Stimulated activated CD4-positive, alpha-beta T cell treated with anti-CD3 and anti-CD28 coated beads, Interleukin-4, amount 100 ng/mL, for 24 hours (primary cell): Measurements from ENCODE around the gene GALNTL6.

Source experiments
- DNase-seq: peaks from one replicate; pipeline ENCODE4 v3.0.0-alpha.2; 2020

The GALNTL6 gene

GRCh38 chr4:172596206-172596605, 783.0 kb downstream of the GALNTL6 start:
- no peak for DNase-seq

DNA sequence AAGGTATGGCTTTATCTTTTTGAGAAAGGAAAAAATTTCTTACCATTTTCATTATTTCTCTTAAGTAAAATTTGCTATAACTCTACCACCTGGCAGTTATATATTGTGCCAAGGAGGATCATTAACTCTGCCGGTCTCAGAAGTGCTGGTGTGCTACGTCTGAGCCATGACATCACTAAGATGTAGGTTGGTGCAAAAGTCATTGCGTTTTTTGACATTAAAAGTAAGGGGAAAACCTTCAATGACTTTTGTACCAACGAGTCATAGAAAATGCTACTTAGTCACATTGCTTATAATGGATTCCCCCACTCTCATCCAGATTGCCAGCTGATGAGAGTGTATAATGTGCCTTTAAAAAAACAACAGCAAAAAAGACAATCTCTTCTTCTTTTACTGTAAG, 786.4 kb downstream of the GALNTL6 start:
- no peak for DNase-seq

DNA sequence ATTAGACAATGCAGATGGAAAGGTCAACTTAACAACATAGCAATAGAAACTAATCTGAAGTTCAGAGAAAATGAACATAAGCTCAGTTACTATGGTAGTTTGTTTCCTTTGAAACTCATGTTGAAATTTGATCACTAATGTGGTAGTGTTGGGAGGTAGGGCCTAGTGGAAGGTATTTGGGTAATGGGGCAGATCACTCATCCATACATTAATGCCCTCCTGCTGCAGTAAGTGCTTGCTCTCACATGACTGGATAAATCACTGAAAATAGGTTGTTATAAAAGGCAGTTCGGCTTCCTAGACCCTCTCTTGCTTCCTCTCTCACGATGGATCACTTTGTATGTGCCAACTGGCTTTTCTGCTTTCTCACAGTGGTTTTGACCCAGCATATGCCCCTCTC, 788.0 kb downstream of the GALNTL6 start:
- DNase-seq, result no peak

GRCh38 chr4:172619218-172619617, 806.0 kb downstream of the GALNTL6 start:
- DNase-seq, result no peak

DNA sequence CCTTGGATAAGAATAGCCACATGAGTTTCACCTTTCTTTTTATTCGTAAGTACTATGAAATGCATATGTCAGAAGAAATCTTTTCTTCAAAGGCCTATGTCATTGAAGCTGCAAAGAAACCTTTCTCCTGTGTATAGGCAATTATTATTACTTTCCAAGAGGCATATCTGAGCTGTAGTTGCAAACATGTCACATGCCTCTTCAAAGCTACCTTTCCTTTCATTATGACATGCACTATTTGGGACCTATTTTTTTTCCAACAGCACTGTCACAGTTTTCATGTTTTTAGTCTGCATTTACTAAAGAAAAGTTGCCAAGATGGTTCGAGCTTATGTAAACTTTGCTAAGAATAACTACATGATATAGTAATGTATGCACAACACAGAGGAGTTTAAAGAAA, 806.6 kb downstream of the GALNTL6 start:
- no peak for DNase-seq

DNA sequence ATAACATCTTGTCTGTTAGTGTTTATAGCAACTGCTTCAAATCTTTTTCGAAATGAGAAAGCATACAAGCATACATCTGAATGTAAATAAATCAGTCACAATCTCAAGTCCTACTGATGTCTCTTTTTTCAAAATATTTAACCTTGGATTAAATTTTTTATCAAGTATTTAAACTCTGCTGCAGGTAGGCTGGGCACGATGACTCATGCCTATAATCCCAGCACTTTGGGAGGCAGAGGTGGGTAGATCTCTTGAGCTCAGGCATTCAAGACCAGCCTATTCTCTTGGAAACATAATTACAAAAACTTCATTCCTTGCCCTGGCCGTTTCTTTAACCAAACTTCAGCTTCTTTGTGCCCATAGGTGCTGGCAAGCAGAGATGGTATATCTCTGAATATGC, 815.1 kb downstream of the GALNTL6 start:
- no peak for DNase-seq

DNA sequence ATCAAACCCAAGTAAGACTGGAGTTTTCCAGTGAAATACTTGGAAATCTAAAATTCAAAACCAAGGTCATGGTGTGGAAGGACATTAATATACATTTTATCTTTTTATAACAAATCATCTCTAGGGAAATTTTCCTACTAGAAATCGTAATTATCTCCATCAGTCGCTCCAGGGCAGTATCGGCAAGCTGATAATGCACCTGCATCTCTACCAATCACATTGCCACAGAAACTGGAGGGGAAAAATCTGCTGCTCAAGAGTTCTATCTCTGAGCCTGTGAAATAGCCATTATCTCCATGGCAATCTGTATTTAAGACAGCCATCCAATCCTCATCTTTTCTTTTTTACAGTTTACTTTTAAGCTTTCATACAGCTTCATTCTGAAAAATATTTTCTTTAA, 817.1 kb downstream of the GALNTL6 start:
- DNase-seq, result no peak

GRCh38 chr4:172631832-172632231, 818.6 kb downstream of the GALNTL6 start:
- DNase-seq, result no peak

- DNase-seq, result no peak
Observed at GRCh38 chr4:172648471-172648870, 835.3 kb downstream of the GALNTL6 start.

- DNase-seq, result no peak
Observed at GRCh38 chr4:172649143-172649542, 835.9 kb downstream of the GALNTL6 start.

- DNase-seq, result no peak
Observed at GRCh38 chr4:172650758-172651530, 837.7 kb downstream of the GALNTL6 start.

DNA sequence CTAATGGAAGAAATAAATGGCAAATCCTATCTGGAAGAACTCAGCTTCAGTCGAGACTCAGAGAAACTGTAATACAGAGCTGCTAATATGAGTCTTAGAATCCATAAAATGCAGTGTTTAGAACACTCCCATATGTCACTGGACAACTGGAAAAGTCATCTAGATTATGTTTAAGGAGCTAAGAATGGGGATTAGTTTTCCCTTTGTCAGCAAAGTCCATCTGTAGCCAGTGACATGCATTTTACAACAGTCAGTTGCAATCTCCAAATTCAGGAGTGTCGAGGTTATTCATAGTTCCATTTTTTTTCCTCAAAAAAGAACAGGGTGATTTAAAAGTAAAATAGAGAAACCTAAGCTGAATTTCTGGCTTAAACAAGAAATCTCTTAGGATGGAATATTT, 838.8 kb downstream of the GALNTL6 start:
- DNase-seq, result no peak

GRCh38 chr4:172652369-172652768, 839.2 kb downstream of the GALNTL6 start:
- DNase-seq, result no peak

DNA sequence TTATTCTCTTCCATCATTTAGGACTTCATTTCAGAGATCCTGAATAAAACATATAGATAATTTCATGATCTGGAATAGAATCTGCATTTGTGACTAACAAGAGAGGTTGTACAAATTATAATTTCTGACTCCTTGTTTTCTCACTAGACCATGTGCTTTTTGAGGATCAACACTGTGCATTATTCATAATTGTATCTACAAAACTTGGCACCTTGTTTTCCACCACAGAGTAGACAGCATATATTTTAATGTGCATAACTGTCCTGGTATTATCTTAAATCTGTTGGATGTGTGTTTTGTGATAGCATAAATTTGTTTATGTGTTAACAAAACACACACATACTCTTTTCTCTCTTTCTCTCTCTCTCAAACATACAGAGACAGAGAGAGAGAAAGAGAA, 840.5 kb downstream of the GALNTL6 start:
- DNase-seq, result no peak

- DNase-seq, result no peak
Observed at GRCh38 chr4:172654457-172654856, 841.3 kb downstream of the GALNTL6 start.

DNA sequence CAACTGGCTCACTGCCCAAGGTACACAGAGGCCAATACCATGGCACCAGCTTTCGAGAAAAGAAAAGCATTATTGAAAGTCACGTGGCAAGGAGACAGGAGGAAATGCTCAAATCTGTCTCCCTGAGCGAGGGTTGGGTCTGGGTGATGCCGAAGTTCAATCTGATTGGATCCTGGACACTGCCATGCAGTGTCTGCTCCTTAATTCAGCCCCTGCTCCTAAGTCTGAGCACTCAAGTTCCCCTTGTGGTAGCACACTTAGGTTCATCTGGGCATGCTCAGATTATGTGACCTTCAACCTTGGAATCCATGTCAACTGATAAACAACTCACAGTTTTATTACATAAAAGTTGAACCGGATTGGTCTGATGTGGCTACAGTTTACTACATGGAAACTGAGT, 842.9 kb downstream of the GALNTL6 start:
- DNase-seq, result no peak

- DNase-seq, result no peak
Observed at GRCh38 chr4:172657081-172657480, 843.9 kb downstream of the GALNTL6 start.

GRCh38 chr4:172660251-172660650, 847.0 kb downstream of the GALNTL6 start:
- DNase-seq, result no peak

DNA sequence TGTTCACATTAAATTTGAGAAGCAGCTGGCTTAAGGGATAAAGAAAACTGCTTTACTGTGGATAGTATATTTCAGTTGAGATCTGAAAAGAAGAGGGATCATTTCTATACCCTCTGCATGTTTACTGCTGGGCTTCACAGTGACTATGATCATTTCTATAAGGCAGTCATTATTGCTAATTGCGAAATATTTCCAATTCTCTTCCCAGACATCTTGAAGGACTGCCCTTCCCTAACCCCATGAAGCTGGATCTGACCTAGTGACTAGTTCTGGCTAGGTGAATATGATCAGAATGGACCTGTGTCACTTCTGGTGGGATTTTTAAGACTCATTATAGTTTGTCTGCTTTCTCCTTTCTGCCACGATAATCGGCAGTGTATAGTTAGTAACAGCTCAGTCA, 848.9 kb downstream of the GALNTL6 start:
- no peak for DNase-seq

- no peak for DNase-seq
Observed at GRCh38 chr4:172666711-172667368, 853.6 kb downstream of the GALNTL6 start.

DNA sequence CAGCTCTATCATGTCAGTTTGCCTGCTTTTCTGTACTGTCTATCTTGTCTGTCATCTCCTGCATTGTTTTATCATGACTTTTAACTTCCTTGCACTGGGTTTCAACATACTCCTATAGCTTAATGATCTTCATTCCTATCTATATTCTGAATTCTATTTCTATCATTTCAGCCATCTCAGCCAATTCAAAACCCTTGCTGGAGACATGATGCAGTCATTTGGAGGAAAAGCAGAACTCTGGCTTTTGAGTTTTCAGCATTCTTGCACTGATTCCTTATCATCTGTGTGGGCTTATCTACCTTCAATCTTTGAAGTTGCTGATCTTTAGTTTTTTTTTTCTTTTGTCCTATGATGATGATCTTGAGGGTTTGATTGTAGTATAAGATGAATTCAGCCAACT, 861.6 kb downstream of the GALNTL6 start:
- no peak for DNase-seq

- DNase-seq, result no peak
Observed at GRCh38 chr4:172675232-172675631, 862.0 kb downstream of the GALNTL6 start.

DNA sequence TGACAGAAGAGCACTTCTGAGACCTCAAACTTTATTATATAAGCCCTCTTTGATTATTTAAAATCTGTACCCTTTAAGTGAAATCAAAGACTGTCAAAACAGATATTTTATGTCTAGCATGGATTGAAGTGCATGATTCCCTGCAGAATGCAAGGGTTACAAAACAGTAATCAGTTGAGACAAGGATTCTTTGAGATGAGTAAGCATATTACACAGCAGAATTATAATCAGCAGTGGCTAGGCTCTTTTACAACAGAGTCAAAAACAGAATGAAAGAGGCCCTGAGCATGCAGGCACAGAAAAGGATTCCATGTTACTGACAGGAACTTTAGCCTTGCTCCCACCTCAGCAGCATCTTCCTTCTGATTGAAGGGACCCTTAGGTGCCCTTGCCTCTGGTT, 867.5 kb downstream of the GALNTL6 start:
- no peak for DNase-seq

- no peak for DNase-seq
Observed at GRCh38 chr4:172683021-172683420, 869.8 kb downstream of the GALNTL6 start.

GRCh38 chr4:172686021-172686420, 872.8 kb downstream of the GALNTL6 start:
- DNase-seq, result no peak
